Measurements from ENCODE around the gene KCNAB1.

- TF ChIP-seq POLR2A (IDR thresholded peaks at IDR 0.05) (no peak), CTCF (IDR thresholded peaks at IDR 0.05) (no peak), POLR2AphosphoS5 (IDR thresholded peaks at IDR 0.05) (no peak)
Observed at GRCh38 chr3:156471431-156471830, 351.1 kb downstream of the KCNAB1 start.

All from breast epithelium (tissue), 3 donors.